Embryonic facial prominence (tissue), 1 donor: ENCODE measurements around the gene TMEM38A.
"Not testable (repeated sequence)": the region's sequence is repeated elsewhere in the genome, so short reads cannot be mapped to it uniquely, and the experiment has no call there.

ENCODE experiments used
- DNase-seq: peaks from one replicate; pipeline ENCODE4 v3.0.0-alpha.2; 2016; ENCODE audit errors: extremely low spot score

TMEM38A gene

DNA sequence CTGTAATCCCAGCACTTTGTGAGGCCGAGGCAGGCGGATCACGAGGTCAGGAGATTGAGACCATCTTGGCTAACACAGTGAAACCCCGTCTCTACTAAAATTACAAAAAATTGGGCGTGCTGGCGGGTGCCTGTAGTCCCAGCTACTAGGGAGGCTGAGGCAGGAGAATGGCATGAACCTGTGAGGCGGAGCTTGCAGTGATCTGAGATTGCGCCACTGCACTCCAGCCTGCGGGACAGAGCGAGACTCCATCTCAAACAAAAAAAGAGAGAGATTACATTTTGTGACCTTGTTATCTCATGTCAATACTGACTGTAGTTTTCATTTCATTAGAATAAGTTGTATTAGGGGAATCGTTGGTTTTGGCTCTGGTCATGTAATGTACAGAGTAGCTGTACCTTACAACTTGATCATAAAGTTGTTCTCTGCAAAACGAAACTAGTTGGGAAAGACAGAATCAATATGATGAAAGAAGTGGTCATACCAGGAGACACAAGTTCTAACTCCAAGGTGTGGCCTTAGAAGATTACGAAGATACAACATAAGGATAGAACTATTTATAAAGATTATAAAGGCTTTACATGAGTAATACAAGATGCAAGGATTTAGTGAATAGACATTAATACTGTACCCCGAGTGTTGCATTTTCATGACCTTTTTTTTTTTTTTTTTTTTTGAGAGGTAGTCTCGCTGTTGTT lies 15.3 kb downstream of the TMEM38A start:
- DNase-seq: no peak

DNA sequence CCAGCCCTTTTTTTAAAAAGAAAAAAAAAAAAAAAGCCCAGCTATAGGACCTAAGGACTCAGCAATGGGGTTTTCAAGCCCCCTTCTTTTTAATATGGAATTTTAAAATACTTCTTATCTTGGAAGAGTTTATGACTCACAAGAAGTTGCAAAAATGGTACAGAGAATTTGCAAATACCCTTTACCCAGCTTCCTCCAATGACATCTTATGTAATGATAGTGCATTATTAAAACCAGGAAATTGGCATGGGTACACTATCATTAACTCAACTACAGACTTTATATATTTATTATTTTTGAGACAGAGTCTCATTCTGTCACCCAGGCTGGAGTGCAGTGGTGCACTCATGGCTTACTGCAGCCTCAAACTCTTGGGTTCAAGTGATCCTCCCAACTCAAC lies 16.1 kb downstream of the TMEM38A start:
- DNase-seq: no peak

DNA sequence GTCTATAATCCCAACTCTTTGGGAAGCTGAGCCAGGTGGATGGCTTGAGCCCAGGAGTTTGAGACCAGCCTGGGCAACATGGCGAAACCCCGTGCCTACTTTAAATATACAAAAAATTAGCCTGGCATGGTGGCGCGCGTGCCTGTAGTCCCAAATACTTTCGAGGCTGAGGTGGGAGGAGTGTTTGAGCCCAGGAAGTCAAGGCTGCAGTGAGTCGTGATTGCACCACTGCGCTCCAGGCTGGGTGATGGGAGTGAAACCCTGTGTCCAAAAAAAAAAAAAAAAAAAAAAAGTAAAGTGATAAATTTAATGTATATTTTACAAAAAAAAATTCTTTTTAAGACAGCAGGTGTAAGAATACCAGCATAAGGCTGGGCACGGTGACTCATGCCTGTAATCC lies 17.6 kb downstream of the TMEM38A start:
- no peak for DNase-seq

DNA sequence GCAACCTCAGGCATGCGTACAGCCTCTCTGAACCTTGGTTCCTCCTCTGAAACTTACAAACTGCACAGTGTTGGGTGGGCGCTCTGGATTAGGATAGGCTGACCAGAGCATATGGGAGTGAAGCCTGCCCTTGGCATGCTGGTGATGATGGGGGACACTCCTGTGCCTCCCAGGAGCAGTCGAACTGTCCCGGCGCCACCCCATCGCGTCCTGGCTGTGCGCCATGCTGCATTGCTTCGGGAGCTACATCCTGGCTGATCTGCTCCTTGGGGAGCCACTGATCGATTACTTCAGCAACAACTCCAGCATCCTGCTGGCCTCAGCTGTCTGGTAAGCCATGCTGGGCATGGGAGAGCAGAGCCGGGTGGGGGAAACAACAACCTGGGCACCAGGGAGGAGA lies 18.9 kb downstream of the TMEM38A start:
- DNase-seq: no peak

DNA sequence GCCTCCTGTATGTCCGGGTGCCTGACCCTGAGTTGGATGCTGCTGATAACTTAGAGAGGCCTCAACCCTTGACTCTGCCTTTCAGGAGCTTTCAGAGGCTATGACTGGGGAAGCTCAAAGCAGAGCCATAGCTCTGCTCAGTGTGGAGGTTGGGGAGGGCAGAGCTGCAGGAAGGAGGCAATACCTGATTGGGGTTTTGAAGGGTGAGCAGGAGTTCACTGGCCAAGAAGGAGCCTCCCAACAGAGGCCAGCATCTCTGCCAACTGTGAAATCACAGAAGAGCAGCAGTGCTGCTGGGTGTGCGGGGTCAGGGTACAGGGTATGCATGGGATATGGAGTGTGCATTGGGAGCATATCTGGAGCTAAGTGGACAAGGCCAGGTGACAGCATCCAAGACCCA lies 21.6 kb downstream of the TMEM38A start:
- DNase-seq: no peak

DNA sequence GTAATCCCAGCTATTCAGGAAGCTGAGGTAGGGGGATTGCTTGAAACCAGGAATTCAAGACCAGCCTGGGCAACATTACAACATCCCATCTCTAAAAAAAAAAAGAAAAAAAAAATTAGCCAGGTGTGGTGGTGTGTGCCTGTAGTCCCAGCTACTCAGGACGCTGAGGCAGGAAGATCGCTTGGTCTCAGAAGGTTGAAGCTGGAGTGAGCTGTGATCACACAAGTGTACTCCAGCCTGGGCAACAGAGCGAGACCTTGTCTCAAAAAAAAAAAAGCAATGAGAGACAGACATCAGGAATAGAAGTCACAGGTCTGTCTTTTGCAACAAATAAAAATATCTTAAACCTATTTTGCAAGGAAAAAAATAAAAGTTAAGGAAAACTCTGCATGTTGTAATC lies 23.3 kb downstream of the TMEM38A start:
- no peak for DNase-seq

DNA sequence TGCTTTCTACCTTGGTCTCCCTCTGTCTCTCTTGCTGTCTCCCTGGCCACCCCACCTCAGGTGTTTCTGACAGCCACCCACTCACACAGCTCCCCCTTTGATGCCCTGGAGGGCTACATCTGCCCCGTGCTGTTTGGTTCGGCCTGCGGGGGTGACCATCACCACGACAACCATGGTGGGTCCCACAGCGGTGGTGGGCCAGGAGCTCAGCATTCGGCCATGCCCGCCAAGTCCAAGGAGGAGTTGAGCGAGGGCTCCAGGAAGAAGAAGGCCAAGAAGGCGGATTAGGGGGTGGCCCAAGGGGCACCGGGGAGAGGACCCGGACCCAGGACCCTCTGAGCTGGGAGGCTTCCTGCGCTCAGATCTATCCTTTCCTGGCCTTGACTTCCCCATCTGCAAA lies 27.1 kb downstream of the TMEM38A start:
- DNase-seq: no peak

DNA sequence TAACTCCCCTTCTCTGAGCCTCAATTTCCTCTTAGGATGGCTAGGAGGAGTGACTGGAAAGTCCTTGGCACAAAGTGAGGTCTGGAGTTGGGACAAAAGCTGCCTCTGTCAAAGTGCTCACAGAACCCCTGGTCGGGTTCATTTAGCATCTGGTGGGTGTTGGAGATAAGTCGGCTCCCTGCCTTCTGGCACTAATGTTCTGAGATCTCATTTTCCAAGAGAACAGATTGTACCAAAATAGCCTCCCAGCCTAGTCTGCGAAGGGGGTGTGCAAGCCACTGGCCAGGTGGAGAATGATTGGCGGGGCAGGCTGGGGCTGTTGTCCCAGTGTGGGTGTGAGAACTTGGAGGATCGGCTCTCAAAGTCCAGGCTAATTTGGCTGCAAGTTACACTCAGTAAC lies 38.0 kb downstream of the TMEM38A start:
- DNase-seq: no peak

DNA sequence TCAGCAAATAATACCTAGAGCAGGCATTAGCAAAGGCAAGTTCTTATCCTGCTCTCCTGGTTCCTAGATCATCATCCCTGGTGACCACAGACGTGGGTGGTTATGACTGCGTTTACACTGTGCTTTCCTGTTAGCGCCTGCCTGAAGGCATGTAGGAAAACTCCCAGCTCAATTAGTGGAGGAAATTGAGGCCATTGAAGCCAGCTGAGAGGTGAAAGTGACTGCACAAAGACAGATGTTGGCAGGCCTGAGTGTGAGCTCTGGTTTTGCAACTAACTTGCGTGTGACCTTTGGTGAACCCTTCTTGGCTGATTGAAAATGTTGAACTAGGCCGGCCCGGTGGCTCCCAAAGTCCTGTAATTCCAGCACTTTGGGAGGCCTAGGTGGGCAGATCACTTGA lies 41.2 kb downstream of the TMEM38A start:
- DNase-seq: no peak

DNA sequence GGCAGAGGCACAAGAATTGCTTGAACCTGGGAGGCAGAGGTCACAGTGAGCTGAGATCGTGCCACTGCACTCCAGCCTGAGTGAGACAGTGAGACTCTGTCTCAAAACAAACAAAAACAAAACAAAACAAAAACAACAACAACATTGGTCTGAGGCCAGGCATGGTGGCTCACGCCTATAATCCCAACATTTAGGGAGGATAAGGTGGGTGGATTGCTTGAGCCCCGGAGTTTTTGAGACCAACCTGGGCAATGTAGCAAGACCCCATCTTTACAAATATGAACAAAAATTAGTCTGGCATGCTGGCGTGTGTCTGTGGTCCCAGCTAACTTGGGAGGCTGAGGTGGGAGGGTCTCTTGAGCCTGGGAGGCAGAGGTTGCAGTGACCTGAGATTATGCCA lies 42.7 kb downstream of the TMEM38A start:
- no peak for DNase-seq

DNA sequence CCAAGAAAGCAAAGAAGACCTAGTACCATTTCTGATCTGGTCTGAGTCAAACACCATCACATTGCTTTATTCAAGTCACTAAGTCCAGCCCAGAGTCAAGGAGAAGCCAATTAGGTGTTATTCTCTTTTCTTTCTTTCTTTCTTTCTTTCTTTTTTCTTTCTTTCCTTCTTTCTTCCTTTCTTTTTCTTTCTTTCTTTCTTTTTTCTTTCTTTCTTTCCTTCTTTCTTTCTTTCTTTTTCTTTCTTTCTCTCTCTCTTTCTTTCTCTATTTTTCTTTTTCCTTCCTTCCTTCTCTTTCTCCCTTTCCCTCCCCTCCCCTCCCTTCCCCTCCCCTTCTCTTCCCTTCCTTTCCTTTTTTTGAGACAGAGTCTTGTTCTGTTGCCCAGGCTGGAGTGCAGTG lies 49.9 kb downstream of the TMEM38A start:
- not testable (repeated sequence) for DNase-seq

DNA sequence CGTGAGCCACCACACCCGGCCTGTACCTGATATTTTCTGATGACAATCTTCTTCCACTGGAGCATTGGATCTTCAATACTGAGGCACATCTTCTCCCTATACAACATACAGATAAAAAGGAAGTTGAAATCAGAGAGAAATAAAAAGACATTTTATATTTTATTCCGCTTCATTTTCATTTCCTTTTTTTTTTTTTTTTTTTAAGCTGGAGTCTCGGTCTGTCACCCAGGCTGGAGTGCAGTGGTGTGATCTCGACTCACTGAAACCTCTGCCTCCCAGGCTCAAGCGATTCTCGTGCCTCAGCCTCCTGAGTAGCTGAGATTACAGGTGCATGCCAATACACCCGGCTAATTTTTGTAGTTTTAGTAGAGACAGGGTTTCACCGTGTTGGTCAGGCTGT lies 51.4 kb downstream of the TMEM38A start:
- not testable (repeated sequence) for DNase-seq

DNA sequence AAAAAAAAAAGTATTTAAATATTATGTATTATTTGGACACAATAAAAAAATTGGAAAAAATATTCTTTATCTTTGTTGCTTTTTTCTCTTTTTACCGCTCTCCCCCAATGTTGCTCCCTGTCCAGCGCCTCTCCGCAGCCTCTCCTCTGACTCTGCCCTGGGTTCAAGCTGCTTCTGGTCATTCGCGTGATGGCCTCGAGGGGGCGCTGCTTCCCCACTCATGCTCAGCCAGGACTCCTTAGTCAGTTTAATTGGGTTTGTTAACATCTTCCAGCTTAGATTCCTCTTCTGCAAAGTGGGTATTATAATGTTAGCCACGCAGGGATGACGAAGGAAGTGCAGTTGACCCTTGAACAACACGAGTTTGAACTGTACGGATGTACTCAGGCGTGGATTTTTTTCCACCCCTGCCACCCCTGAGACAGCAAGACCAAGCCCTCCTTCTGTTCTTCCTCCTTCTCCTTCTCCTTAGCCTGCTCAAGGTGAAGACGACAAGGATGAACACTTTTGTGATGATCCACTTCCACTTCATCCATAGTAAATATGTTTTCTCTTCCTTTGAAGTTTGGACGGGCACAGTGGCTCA lies 53.9 kb downstream of the TMEM38A start:
- no peak for DNase-seq

DNA sequence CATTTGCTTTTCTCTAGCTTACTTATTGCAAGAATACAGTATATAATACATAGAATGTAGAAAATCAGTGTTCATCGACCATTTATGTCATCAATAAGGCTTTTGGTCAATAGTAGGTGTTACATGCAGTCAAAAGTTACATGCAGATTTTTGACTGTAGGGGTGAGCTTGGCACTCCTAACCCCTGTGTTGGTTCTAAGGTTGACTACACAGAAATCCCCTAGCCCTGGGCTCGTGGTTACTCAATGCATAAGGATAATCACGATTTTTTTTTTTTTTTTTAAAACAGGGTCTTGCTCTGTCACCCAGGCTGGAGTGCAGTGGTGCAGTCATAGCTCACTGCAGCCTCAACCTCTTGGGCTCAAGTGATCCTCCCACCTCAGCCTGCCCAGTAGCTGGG lies 54.7 kb downstream of the TMEM38A start:
- DNase-seq: no peak

DNA sequence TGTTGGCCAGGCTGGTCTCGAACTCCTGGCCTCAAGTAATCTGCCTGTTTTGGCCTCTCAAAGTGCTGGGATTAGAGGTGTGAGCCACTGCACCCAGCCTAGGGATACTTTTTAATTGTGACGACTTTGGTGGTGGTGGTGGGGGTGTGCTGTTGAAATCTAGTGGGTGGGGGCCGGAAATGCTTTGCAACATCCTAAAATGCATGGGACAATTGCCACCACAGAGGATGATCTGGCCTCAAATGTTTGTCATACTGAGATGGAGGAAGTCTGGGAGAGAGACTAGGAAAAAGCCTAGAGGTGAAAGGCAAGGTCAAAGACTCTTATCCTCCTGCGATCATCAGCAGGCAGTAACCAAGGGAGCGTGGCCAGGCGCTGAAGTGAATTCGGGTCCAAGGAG lies 60.1 kb downstream of the TMEM38A start:
- DNase-seq: no peak

DNA sequence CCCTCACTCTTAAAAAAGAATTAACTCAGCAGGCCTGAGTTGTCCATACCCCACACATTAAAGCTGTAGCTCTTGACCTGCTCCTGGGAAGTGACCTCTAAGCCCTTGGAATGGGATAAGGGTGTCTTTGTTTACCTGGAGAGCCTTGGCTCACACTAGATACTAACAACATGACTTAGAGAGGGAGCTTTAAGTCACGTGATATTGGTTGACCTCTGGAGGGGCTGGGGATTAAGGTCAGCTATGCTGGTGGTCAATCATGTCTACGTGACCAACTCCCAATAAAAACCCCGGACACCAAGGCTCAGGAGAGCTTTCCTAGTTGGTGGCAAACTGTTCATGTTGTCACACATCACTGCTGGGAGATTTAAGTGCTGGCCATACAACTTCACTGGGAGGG lies 61.7 kb downstream of the TMEM38A start:
- no peak for DNase-seq

DNA sequence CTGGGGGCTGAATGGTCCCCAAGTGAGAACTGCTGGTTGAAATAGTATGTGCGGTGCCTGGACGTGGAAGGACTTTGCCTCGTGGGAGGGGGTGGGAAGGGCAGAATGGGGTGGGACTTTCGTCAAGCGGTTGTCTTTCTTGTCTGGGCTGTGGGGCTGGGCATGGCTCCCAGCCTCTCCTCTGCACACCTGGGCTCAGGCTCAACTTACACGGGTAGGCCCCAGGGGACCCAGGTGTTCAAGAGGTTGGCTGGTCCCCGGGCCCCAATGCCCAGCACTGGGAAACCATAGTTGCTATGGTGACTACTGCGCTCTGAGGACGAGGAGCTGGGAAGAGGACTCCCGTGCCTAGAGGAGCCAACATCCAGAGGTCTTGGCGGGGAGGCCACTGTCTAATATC lies 66.0 kb downstream of the TMEM38A start:
- no peak for DNase-seq

DNA sequence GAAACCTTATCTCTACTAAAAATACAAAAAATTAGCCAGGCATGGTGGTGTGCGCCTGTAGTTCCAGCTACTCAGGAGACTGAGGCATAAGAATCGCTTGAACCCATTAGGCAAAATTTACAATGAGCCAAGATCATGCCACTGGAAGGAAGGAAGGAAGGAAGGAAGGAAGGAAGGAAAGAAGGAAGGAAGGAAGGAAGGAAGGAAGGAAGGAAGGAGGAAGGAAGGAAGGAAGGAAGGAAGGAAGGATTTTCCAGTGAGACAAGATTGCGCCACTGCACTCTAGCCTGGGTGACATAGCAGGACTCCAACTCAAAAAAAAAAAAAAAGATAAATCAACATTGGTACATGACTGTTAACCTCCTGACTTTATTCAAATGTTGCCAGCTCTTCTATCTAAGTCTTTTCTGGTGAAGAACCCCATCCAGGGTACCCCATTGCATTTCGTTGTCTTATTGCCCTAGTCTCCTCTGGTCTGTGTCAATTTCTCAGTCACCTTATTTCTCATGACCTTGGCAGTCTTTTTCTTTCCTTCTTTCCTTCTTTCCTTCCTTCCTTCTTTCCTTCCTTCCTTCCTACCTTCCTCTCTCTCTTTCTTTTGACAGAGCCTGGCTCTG lies 74.8 kb downstream of the TMEM38A start:
- DNase-seq: not testable (repeated sequence)

DNA sequence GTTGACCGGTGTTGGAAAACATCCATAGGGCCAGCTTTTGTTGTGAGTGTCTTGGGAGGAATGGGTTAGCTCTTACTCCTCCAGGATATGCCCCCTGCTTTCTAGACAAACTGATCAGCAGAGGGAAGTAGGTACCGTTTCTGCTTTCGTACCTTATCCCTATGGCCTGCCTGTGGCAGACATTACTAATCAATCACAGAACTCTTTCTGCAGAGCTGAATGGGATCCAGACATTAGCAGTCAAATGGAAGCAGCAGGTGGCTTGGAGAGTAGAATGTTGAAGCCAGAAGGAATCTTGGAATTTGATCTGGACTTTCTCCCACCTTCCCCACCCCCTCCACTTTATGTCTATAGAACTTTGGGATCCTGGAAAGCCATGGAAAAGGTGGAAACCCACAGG lies 75.8 kb downstream of the TMEM38A start:
- DNase-seq: no peak

DNA sequence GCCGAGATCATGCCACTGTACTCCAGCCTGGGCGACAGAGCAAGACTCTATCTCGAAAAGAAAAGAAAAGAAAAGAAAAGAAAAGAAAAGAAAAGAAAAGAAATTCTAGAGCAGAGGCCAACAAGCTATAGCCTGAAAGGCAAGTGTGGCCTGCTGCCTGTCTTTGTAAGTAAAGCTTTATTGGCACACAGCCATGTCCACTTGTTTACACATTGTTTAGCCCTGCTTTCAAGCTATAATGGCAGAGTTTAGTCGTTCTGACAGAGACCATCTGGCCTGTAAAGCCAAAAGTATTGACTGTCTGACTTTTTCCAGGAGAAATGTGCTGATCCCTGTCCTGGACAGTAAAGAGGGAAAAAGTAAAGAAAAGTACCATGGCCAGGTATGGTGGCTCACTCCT lies 77.0 kb downstream of the TMEM38A start:
- no peak for DNase-seq

DNA sequence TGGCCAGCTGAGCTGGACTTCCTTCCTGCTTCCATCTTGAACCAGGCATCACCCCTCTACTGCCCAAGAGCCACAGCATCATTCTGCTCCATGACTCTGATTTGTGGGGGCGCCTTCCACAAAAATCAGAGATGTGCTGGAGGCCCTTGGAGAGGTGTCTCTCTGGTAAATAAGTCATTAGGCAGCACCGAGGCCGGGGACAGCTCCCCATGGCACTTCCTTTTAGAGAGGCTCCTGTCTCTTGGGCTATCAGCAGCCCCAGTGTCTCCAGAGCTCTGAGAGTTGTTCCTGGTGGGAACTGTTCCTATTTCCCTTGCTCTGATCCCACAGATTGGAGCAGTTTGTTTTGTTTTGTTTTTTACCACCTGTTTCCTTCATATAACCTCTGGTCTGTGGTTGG lies 78.6 kb downstream of the TMEM38A start:
- DNase-seq: no peak
